Measurements from ENCODE around the gene GLMP. TPM values are rescaled to one million over a fixed set of nuclear protein-coding genes. Genes with fewer than 3 reads are reported as not detected.

GLMP gene
- total and polyA plus RNA-seq, 2 donors (not counting 3 experiments of a cell fraction or from before 2014, with no cell fraction given), result 84.3 to 109 TPM

- H3K9me1 ChIP-seq (replicated peaks; ENCODE audit: control insufficient read depth, extremely low read depth, insufficient read depth, low read length), result no peaks in the 10 kb centered on the region
- H4K20me1 ChIP-seq (replicated peaks; ENCODE audit: control insufficient read depth, extremely low read depth, insufficient read depth, low read length), result no peaks in the 10 kb centered on the region
- ChIA-PET CTCF (no interaction called here), POLR2A (no interaction called here)
- DNase-seq (ENCODE audit: low read depth, low spot score) (no peak), FAIRE-seq (no peak)
- dilution Hi-C loops (cut with MboI; ENCODE audit: extremely low pct_ligation_motif_present, low sequenced_read_pairs) (no loop called here), intact Hi-C loops (cut with micrococcal nuclease) (no loop called here)
- peaks cover 7% of the 10 kb centered on the region for H3K4me1 ChIP-seq (ENCODE audit: control insufficient read depth, extremely low read depth, insufficient read depth, low read length)
- H3K9ac ChIP-seq (replicated peaks; ENCODE audit: extremely low read depth, insufficient read depth, low read length), result no peak within 1 kb of the TSS
- no peak within 1 kb of the TSS for H2AFZ ChIP-seq (ENCODE audit: low read depth, low read length)
- no peak within 1 kb of the TSS for H3K27ac ChIP-seq (ENCODE audit: insufficient read depth, low read depth, low read length)
- H3K79me2 ChIP-seq (ENCODE audit: control insufficient read depth, insufficient read depth, low read length), result peaks cover 6% of the 10 kb centered on the region
- H3K4me2 ChIP-seq (ENCODE audit: insufficient read depth, low read length), result no peak within 1 kb of the TSS
- H3K36me3 ChIP-seq (ENCODE audit: control insufficient read depth in 2 of 2, extremely low read depth in 1 of 2, insufficient read depth in 2 of 2, low read length in 2 of 2), result no peaks in the 10 kb centered on the region
- no peak for TF ChIP-seq GATA2 (IDR thresholded peaks at IDR 0.05; ENCODE audit: insufficient read depth, insufficient read length, low read depth, low read length)
- no peak for TF ChIP-seq POLR2AphosphoS5 (IDR thresholded peaks at IDR 0.05; ENCODE audit: insufficient read depth, low read depth, low read length)
- TF ChIP-seq MYC (IDR thresholded peaks at IDR 0.05; ENCODE audit: low read depth, low read length), result no peak
- TF ChIP-seq POLR2A (IDR thresholded peaks at IDR 0.05; ENCODE audit: low read depth, low read length), result no peak
- TF ChIP-seq CTCF (IDR thresholded peaks at IDR 0.05; ENCODE audit: extremely low read depth in 1 of 2, insufficient read depth in 1 of 2, low read depth in 1 of 2, low read length in 2 of 2), result no peak
- TF ChIP-seq EZH2 (IDR thresholded peaks at IDR 0.05; ENCODE audit: borderline replicate concordance, low read depth, low read length, severe bottlenecking), result no peak
- no peak for TF ChIP-seq JUN (IDR thresholded peaks at IDR 0.05; ENCODE audit: borderline replicate concordance, insufficient read depth, insufficient read length, low read depth)
- no peak for TF ChIP-seq FOS (IDR thresholded peaks at IDR 0.05; ENCODE audit: borderline replicate concordance, insufficient read depth, low read length)
- TF ChIP-seq MAX (IDR thresholded peaks at IDR 0.05; ENCODE audit: insufficient read depth, insufficient read length), result no peak
- H3K4me3 ChIP-seq (replicated peaks in 1 of 3; ENCODE audit: insufficient read depth in 1 of 3, low read depth in 1 of 3, low read length in 3 of 3), result no peak within 1 kb of the TSS
- H3K27me3 ChIP-seq (ENCODE audit: control insufficient read depth in 2 of 2, insufficient read depth in 2 of 2, low read length in 2 of 2), result no peaks in the 10 kb centered on the region
- BruUV-seq (replicated peaks), result no TSS peak
- H3K9me3 ChIP-seq (replicated peaks; ENCODE audit: control insufficient read depth, insufficient read depth, low read length), result no peaks in the 10 kb centered on the region
Measured at GRCh38 chr1:156298852-156299357, 3.4 kb upstream of the GLMP start, which contains the start of gene VHLL. Gene VHLL, minus strand, starts transcription at chr1:156299307. Its CDS starts 118 bp downstream, at chr1:156299189.

Measured in endothelial cell of umbilical vein (primary cell).